Measurements from ENCODE around the gene NTPCR.

The NTPCR gene

GRCh38 chr1:232993555-232993954 lies 43.1 kb downstream of the NTPCR start:
- TF ChIP-seq GATA2 (IDR thresholded peaks at IDR 0.05; ENCODE audit: low read depth, low read length) (no peak), GATA3 (IDR thresholded peaks at IDR 0.05; ENCODE audit: low read depth, low read length) (no peak)

GRCh38 chr1:232995189-232995588 lies 44.8 kb downstream of the NTPCR start:
- TF ChIP-seq GATA3 (IDR thresholded peaks at IDR 0.05; ENCODE audit: low read depth, low read length): no peak
- TF ChIP-seq GATA2 (IDR thresholded peaks at IDR 0.05; ENCODE audit: low read depth, low read length): no peak

DNA sequence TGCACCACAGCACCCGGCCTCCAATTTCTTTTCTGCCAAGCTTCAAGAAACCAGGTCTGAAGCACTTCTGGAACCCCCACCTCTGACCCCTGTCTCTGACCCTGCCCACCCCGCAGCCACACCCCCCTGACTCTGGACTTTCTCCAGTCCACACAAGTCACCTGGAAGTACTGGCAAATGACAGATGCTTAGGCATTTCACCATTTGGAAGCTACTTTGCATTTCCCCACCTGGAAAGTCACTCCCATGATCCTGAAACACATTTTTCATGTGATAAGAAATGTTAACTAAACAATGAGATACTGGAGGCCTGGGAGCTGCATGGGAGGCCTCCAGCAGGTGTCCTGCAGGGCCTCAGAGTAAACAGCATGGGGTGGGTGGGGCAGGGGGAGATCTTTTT lies 45.7 kb downstream of the NTPCR start:
- no peak for TF ChIP-seq GATA2 (IDR thresholded peaks at IDR 0.05; ENCODE audit: low read depth, low read length)
- no peak for TF ChIP-seq GATA3 (IDR thresholded peaks at IDR 0.05; ENCODE audit: low read depth, low read length)

DNA sequence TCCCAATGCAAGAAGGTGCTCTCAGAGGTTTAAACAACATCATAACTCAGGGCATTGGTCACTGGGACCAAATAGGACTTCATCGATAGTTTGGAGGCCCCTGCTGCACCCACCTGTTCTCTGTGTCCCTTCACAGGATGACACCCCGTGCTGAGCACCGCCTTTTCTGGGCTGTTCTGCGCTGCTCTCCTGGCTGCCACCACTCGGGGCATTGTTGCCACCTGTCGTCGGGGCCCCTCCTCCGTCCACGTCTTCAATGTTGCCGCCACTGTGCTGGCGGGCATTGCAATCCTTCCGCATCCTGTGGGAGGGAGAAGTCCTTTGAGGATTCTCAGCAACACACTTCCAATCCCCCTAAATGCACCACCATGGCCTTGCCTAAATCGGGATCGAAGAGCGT lies 47.7 kb downstream of the NTPCR start:
- TF ChIP-seq GATA2 (IDR thresholded peaks at IDR 0.05; ENCODE audit: low read depth, low read length) (no peak), GATA3 (IDR thresholded peaks at IDR 0.05; ENCODE audit: low read depth, low read length) (no peak)

- no peak for TF ChIP-seq GATA2 (IDR thresholded peaks at IDR 0.05; ENCODE audit: low read depth, low read length)
- no peak for TF ChIP-seq GATA3 (IDR thresholded peaks at IDR 0.05; ENCODE audit: low read depth, low read length)
Measured at GRCh38 chr1:232998646-232999045, 48.2 kb downstream of the NTPCR start.

DNA sequence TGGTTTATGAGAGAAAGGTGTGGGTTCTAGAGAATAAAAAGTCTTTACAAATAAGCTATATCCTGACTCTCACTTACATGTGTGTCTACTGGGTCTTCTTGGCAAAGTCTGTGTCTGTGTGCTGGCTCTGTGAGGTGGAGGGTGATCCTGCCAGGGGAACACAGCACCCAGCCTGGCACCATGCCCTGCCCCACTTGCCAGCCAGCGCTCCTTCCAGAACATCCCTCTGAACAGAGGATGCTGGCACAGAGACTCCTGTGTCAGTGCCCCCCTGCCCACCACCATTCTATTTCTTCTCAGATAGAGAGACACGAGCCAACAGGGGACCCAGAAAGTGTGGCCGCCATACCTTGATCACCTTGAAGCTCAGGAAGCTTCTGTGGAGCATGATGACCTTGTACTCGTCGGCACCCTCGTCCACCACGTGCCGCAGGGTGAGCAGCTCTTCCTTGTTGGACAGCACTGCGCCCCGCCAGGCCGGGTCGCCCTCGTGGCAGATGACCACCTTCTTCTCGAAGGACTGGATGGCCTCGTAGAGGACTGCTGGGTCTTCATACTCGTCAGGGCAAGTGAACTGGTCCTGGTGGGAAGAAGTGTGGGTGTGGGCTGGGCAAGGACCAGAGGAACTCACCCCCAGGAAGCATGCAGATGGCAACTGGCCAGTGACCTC lies 49.7 kb downstream of the NTPCR start:
- TF ChIP-seq GATA2 (IDR thresholded peaks at IDR 0.05; ENCODE audit: low read depth, low read length): no peak
- no peak for TF ChIP-seq GATA3 (IDR thresholded peaks at IDR 0.05; ENCODE audit: low read depth, low read length)

DNA sequence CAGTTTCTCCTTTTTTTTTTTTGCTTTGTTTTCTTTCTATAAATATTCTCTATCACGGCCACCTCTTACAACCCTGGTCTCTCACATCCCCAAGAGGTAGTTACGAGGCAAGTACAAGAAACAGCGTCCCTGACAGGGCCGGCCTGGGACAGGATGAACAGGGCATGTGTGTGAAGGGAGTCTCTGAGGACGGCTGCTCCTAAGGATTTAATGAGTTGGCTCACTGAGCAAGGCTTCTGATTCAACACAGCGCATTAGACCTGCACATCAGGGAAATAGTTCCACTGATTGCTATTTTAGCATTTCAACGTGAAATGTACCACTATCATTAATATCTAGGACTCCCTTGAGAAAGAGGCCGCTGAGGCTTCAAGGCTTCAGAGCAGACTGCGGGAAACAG lies 54.0 kb downstream of the NTPCR start:
- no peak for TF ChIP-seq GATA2 (IDR thresholded peaks at IDR 0.05; ENCODE audit: low read depth, low read length)
- no peak for TF ChIP-seq GATA3 (IDR thresholded peaks at IDR 0.05; ENCODE audit: low read depth, low read length)

- TF ChIP-seq GATA2 (IDR thresholded peaks at IDR 0.05; ENCODE audit: low read depth, low read length): no peak
Measured at GRCh38 chr1:233005156-233005555, 54.7 kb downstream of the NTPCR start.

- TF ChIP-seq GATA3 (IDR thresholded peaks at IDR 0.05; ENCODE audit: low read depth, low read length): no peak
- TF ChIP-seq GATA2 (IDR thresholded peaks at IDR 0.05; ENCODE audit: low read depth, low read length): peak; percentile 61
Measured at GRCh38 chr1:233005703-233006102, 55.3 kb downstream of the NTPCR start.

GRCh38 chr1:233006108-233006507 lies 55.7 kb downstream of the NTPCR start:
- TF ChIP-seq GATA3 (IDR thresholded peaks at IDR 0.05; ENCODE audit: low read depth, low read length): no peak
- peak; percentile 6 for TF ChIP-seq GATA2 (IDR thresholded peaks at IDR 0.05; ENCODE audit: low read depth, low read length)

- peak; percentile 95 for TF ChIP-seq GATA2 (IDR thresholded peaks at IDR 0.05; ENCODE audit: low read depth, low read length)
- TF ChIP-seq GATA3 (IDR thresholded peaks at IDR 0.05; ENCODE audit: low read depth, low read length): peak; percentile 75
Measured at GRCh38 chr1:233006541-233006973, 56.1 kb downstream of the NTPCR start.

- TF ChIP-seq GATA3 (IDR thresholded peaks at IDR 0.05; ENCODE audit: low read depth, low read length): no peak
- no peak for TF ChIP-seq GATA2 (IDR thresholded peaks at IDR 0.05; ENCODE audit: low read depth, low read length)
Measured at GRCh38 chr1:233010146-233010545, 59.7 kb downstream of the NTPCR start.

- TF ChIP-seq GATA3 (IDR thresholded peaks at IDR 0.05; ENCODE audit: low read depth, low read length) (no peak), GATA2 (IDR thresholded peaks at IDR 0.05; ENCODE audit: low read depth, low read length) (no peak)
Measured at GRCh38 chr1:233012021-233012420, 61.6 kb downstream of the NTPCR start.

DNA sequence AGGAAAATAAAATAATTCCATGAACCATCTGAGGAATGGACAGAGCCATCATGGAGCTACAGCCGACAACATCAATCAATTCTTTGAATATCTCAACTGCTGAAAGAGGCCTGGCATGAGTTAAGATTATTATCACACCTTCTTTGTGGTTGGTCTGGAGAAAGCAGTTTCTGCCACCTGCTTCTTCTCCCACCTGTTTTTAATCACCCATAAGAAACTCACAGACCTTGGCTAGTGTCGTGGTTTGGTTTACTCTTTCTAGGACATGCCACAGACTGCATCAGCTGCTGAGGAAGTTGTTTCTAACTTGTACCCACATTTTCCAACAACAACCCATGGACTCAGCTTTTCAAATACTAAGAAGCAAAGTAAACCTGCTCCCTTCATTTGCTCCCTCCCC lies 65.6 kb downstream of the NTPCR start:
- TF ChIP-seq GATA2 (IDR thresholded peaks at IDR 0.05; ENCODE audit: low read depth, low read length) (peak; percentile 79), GATA3 (IDR thresholded peaks at IDR 0.05; ENCODE audit: low read depth, low read length) (0 out of 2 replicates have a peak, but pooled peaks have one; percentile 22)

DNA sequence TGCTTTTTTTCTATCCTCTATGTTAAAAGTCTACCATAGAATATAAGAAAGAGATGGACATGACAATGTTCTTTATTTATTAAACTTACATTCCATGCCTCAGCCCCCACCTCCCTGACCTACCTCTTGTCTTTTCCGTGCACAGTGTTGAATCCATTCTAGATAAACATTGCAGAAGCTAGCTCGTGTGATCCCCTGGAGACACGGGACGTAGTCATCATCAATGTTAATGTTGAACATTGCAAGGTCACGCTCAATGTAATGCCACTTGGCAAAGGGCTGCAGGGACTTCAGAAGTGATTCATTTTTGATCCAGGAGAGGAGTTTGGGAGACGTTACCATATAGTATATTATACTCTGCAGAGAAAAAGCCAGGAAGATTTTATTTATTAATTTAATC lies 66.4 kb downstream of the NTPCR start:
- no peak for TF ChIP-seq GATA2 (IDR thresholded peaks at IDR 0.05; ENCODE audit: low read depth, low read length)
- TF ChIP-seq GATA3 (IDR thresholded peaks at IDR 0.05; ENCODE audit: low read depth, low read length): no peak

DNA sequence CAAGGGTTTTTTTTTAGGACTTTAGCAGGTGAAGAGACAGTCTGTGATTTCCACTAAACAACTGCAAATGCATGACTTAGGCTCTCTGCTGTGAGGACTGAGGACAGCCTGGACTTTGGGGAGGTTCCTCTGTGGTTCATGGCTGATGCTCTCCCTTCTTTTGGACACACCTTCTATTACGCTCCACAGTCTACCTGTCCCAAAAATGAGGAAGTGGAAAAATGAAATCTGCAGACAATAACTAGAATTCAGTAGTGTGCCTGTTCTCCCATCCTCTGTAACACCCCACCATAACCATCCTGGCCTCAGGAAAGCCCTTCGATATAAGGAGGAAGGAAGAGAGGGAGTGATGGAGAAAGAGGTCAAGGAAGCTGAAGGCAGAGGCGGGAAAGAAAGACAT lies 68.7 kb downstream of the NTPCR start:
- TF ChIP-seq GATA3 (IDR thresholded peaks at IDR 0.05; ENCODE audit: low read depth, low read length) (no peak), GATA2 (IDR thresholded peaks at IDR 0.05; ENCODE audit: low read depth, low read length) (no peak)
